CMK (cell line): ENCODE measurements around the gene NOA1.

Source experiments
- DNase-seq: peaks from one replicate; pipeline ENCODE4 v3.0.0-alpha.2; 2010; ENCODE audit warnings: low read depth

Gene NOA1

GRCh38 chr4:56977321-56978012 lies at the start of gene NOA1:
TSS of gene NOA1 (minus strand) at chr4:56977606. CDS start at chr4:56977585, 21 bp downstream.
- peak; percentile 95 for DNase-seq

- DNase-seq, result no peak
These were observed 45.7 kb upstream of the NOA1 start for GRCh38 chr4:57023104-57023503.

GRCh38 chr4:57020467-57021101 lies 43.2 kb upstream of the NOA1 start:
- no peak for DNase-seq

- DNase-seq, result no peak
These were observed 41.6 kb upstream of the NOA1 start for GRCh38 chr4:57018980-57019379.

DNA sequence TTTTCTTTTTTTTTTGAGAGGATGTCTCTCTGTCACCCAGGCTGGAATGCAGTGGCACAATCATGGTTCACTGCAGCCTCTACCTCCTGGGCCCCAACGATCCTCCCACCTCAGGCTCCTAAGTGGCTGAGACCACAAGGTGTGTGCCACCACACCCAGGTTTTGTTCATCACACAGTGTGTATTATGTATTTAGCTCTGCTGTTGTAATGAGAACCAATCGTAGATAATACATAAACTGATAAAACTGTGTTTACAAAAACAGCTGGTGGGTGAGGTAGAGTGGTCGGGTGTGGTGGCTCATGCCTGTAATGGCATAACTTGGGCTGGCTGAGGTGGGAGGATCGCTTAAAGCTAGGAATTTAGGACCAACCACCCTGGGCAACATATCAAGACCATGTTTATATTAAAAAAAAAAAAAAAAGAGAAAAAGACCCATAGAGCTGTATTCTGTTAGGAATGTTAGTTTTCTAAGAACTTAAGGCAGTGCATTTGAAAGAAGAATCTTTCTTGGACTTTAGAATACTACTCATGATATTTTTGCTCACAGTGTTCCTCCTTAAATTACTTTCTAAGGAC lies 36.2 kb upstream of the NOA1 start:
- no peak for DNase-seq

- no peak for DNase-seq
These were observed 22.3 kb upstream of the NOA1 start for GRCh38 chr4:56999751-57000150.

DNA sequence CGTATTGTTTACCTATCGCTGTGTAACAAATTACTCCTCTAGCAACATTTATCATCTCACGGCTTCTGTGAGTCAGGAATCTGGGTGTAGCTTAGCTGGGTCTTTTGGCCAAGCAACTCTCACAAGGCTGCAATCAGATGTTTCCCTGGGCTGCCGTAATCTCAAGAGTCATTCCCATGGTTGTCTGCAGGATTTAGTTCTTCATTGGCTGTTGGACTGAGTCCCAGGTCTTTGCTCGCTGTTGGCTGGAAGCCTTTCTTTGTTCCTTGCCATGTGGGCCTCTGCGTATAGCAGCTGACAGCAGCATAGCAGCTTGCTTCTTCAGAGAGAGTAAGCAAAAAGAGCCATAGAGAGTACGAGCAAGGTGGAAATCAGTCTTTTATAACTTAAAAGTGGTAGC lies 18.1 kb upstream of the NOA1 start:
- DNase-seq, result no peak

GRCh38 chr4:56990109-56990905 lies 12.9 kb upstream of the NOA1 start:
- no peak for DNase-seq

- no peak for DNase-seq
These were observed 9.5 kb upstream of the NOA1 start for GRCh38 chr4:56986952-56987351.

- DNase-seq, result no peak
These were observed 8.8 kb upstream of the NOA1 start for GRCh38 chr4:56986192-56986591.

DNA sequence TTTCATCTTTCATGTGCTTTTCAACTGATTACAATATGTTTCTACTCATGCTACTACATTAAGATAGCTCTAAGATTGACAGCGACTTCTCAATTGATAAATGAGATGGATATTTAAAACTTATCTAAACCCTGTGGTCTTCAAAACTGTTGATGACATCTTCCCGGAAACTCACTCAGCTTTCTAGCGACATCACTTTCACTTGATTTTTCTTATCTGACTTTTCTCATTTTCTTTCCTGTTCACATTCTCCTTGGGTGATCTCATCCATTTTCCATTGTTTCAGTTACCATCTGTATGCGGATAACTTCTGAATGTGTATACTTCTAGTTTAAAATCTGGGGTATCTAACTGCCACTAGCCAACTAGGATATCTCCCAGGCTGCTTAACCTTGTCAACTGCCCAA lies 4.4 kb upstream of the NOA1 start:
- no peak for DNase-seq

GRCh38 chr4:56979421-56980072 lies 2.1 kb upstream of the NOA1 start:
- no peak for DNase-seq

DNA sequence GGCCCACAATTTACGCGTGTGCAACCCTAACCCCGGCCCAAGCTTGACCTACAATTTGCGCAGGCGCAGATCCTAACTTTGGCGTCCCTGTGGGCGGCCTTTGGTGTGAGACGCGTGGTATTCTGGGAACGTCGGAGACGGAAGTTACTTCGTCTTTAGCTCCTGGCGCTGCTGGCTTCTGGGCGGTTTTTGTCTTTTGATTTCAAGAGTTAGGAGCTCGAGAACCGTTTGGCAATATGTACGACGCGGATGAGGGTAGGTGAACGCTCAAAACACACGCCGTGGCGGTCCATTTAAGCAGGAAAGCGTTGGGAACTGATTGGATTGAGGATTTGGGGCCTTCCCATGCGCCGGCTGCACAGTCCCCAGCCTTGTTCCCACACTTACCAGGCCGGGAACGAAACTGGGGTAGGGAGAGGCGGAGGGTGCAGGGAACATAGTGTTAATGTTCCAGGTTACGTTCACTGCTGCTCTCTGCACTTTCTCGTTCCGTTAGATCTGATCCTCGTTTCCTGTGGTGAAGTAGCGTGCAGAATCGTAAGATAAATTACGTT lies 1.4 kb upstream of the NOA1 start, which contains the start of gene POLR2B:
Gene POLR2B (plus strand): TSS at position 147 of the 554 bp plus-strand sequence. CDS start 90 bp downstream, at position 237.
- peak; percentile 86 for DNase-seq

GRCh38 chr4:56976837-56977320 lies 527 bp downstream of the NOA1 start:
- no peak for DNase-seq

GRCh38 chr4:56976283-56976836 lies 1.0 kb downstream of the NOA1 start:
- DNase-seq, result no peak

DNA sequence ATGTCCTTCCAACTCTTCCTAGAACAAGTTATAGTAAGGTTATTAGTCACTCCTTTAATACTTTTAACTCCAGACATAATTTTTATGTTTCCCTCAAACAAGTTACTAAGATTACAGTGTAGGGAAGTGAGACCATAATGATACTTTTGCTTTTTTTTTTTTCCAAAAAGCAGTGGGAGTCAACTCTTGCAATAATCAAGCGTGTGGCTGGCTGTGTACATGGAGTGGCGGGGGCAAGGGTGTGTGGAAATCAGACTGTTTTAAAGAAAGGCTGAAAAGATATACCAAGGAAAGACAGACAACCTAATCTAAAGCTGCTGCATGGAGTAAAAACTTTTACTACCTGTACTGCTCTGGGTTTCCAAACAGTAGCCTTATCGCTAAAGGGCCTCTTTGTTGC lies 4.1 kb downstream of the NOA1 start:
- DNase-seq, result no peak

GRCh38 chr4:56972809-56973208 lies 4.6 kb downstream of the NOA1 start:
- no peak for DNase-seq

GRCh38 chr4:56972389-56972788 lies 5.0 kb downstream of the NOA1 start:
- no peak for DNase-seq

DNA sequence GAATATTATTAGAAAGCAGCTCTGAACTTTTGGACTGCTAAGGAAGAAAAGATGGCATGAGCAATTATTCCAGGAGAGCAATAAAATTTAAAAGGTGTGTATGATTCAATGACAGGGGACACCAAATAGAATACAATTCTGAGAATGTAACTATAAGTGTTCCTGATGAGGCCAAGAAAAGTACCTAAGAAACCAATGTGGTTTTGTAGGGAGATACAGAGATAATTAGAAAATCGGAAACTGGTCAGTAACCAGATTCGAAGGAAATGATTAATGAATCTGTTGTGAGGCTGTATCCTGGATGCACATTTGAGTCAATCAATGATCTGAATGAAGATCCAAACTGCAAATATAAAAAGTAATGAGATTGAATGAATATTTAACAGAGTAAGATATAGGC lies 6.0 kb downstream of the NOA1 start:
- no peak for DNase-seq

DNA sequence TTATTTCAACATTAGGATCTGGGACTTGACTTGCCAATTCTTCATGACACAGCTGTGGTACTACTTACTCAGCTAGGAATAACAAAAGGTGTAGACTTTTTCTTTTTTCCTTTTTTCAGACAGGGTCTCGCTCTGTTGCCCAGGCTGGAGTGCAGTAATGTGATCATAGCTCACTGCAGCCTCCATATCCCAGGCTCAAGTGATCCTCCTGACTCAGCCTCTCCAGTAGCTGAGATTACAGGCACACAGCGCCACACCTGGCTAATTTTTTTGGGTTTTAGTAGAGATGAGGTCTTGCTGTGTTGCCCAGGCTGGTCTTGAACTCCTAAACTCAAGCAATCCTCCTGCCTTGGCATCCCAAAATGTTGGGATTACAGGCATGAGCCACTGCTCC lies 16.3 kb downstream of the NOA1 start:
- DNase-seq, result no peak

DNA sequence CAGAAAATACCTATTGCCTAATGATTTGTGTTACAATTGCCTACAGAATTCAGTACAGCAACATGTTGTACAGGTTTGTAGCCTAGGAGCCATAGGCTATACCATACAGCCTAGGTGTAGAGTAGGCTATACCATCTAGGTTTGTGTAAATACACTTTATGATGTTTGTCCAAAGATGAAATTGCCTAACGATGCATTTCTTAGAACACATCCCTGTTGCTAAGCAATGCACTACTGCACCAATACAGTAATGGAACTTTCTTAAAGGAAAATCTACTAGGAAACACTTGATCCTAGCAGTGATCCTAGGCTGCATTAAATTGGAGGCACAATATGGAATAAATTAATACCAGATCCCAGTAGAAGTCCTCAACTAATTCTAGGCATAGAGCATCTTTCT lies 18.3 kb downstream of the NOA1 start:
- DNase-seq, result no peak
